ENCODE data around the gene BDP1. TPM values are rescaled to one million over a fixed set of nuclear protein-coding genes. Genes with fewer than 3 reads are reported as not detected.
"Not testable (repeated sequence)": the region's sequence is repeated elsewhere in the genome, so short reads cannot be mapped to it uniquely, and the experiment has no call there.

The BDP1 gene
- polyA plus RNA-seq, 1 of the 3 experiments (the other 2 are of a cell fraction) = 4.4 TPM

GRCh38 chr5:71445015-71445414 lies 10.4 kb upstream of the BDP1 start:
- not testable (repeated sequence) for DNase-seq
- 53% methylated on average over 1 of the region's 1 CpG for WGBS (ENCODE audit: low lambda C conversion rate)

DNA sequence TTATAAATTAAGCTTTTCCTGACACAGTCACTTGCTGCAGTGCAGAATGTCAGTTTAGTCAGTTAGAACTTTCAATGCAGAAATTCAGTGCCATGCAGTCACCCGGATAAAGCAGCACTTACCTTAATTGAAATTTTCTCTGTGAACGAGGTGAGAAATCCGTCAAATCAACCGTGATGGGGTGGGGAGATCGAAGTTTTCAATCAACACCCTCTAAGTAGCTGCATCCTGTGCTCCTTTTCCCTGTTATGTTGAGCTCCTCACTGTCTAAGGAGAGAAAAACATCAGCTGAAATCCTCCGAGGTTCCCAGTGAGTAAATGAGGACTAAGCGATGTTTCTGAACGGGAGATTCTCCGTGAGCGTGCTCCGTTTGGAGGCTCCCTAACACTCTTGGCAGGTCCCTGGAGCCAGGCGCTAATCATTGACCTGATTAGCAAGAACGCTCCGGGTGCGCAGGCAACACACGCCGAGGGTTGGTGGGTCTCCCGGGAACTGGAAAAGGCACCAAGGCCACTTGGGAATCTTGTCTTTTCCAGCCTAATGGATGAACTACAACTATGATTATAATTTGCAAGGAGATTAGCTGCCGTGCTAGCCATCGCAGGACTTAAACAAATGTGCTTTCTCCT lies 9.8 kb upstream of the BDP1 start:
- H3K9me3 ChIP-seq; DNase-seq; H3K27ac ChIP-seq (ENCODE audit: low read depth in 2 of 2, low read length in 1 of 2); H3F3A ChIP-seq (replicated peaks; ENCODE audit: insufficient read depth); H3K9me2 ChIP-seq; H2AFZ ChIP-seq (ENCODE audit: low read depth); POLR2A ChIA-PET; H3K4me1 ChIP-seq (ENCODE audit: control insufficient read depth in 1 of 2, insufficient read depth in 2 of 2, low read depth in 1 of 2, low read length in 1 of 2); CTCF ChIA-PET; H3K79me2 ChIP-seq (ENCODE audit: insufficient read depth); H4K20me1 ChIP-seq (ENCODE audit: insufficient read depth); H3K9ac ChIP-seq; H3K27me3 ChIP-seq (ENCODE audit: insufficient read depth); H3K36me3 ChIP-seq (replicated peaks in 1 of 2; ENCODE audit: control insufficient read depth in 1 of 2, insufficient read depth in 2 of 2, low read length in 1 of 2): not testable (repeated sequence)
- WGBS (ENCODE audit: low lambda C conversion rate) = 10% methylated on average over 10 of the region's 20 CpGs
- peak overlapping the region; percentile 47; the same call in 1 of the 2 replicates for H3K4me2 ChIP-seq
- 0 out of 4 replicates have a peak overlapping the region, but pooled peaks of 1 of the 2 experiments have one; percentile 9 for H3K4me3 ChIP-seq (ENCODE audit: low read depth in 2 of 2, low read length in 1 of 2)

More at GRCh38 chr5:71445015-71445414, 10.4 kb upstream of the BDP1 start:
- H3F3A ChIP-seq (replicated peaks; ENCODE audit: insufficient read depth); H3K27ac ChIP-seq (ENCODE audit: low read depth in 2 of 2, low read length in 1 of 2); H3K27me3 ChIP-seq (ENCODE audit: insufficient read depth); H3K4me3 ChIP-seq (ENCODE audit: low read depth in 2 of 2, low read length in 1 of 2); H3K36me3 ChIP-seq (replicated peaks in 1 of 2; ENCODE audit: control insufficient read depth in 1 of 2, insufficient read depth in 2 of 2, low read length in 1 of 2); CTCF ChIA-PET; H3K4me2 ChIP-seq; H3K9ac ChIP-seq; H3K9me2 ChIP-seq; H2AFZ ChIP-seq (ENCODE audit: low read depth); H3K79me2 ChIP-seq (ENCODE audit: insufficient read depth); H3K4me1 ChIP-seq (ENCODE audit: control insufficient read depth in 1 of 2, insufficient read depth in 2 of 2, low read depth in 1 of 2, low read length in 1 of 2); H3K9me3 ChIP-seq; POLR2A ChIA-PET; H4K20me1 ChIP-seq (ENCODE audit: insufficient read depth): not testable (repeated sequence)

DNA sequence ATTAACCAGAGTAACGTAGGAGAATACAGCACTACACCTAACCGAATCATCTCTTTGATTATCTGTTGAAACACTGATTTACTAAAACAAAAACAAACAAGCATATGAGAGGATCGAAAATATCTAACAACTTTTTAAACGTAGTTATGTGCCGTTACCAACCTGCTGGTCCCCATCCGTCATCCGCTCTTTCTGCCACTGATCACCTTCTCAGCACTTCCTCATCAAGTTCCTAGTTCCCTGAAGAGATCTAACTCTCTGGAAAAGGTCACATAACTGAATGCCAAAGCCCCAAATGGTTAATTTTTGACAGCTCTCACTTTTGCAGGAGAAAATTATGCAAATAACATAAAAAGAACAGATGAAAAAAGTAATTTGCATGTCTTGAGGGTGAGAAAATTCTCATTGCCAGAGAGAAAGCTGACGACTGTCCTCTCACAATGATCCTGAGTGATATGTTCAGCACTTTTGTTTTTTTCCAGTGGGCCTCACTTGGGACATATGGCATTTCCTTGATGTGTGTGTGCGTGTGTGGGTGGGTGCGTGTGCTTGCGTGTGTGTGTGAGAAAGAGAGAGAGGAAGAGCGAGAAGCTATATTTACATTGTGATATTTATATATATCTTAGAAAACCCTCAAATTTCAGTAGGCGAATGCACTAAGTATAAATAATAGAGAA lies 8.8 kb upstream of the BDP1 start:
- H3K4me1 ChIP-seq (ENCODE audit: control insufficient read depth in 1 of 2, insufficient read depth in 2 of 2, low read depth in 1 of 2, low read length in 1 of 2); H3K4me3 ChIP-seq (ENCODE audit: low read depth in 2 of 2, low read length in 1 of 2); H3K9me2 ChIP-seq; POLR2A ChIA-PET; H3K9ac ChIP-seq; H3K79me2 ChIP-seq (ENCODE audit: insufficient read depth); H3K36me3 ChIP-seq (replicated peaks in 1 of 2; ENCODE audit: control insufficient read depth in 1 of 2, insufficient read depth in 2 of 2, low read length in 1 of 2); H2AFZ ChIP-seq (ENCODE audit: low read depth); H3K9me3 ChIP-seq; H4K20me1 ChIP-seq (ENCODE audit: insufficient read depth); H3K4me2 ChIP-seq; H3F3A ChIP-seq (replicated peaks; ENCODE audit: insufficient read depth); DNase-seq; H3K27ac ChIP-seq (ENCODE audit: low read depth in 2 of 2, low read length in 1 of 2): not testable (repeated sequence)
- 75% methylated on average over 13 of the region's 13 CpGs for WGBS (ENCODE audit: low lambda C conversion rate)
- CTCF ChIA-PET = interaction anchor here (1.2 kb wide), 1 partner anchor 14 kb away, joined by 3 read pairs; no protein-coding TSS in a partner anchor
- peaks cover 10% of the 10 kb centered on the region; the same call in 1 of the 2 replicates for H3K27me3 ChIP-seq (ENCODE audit: insufficient read depth)

GRCh38 chr5:71447218-71447808 lies 8.1 kb upstream of the BDP1 start:
- H3K9me3 ChIP-seq; DNase-seq; H4K20me1 ChIP-seq (ENCODE audit: insufficient read depth); H3F3A ChIP-seq (replicated peaks; ENCODE audit: insufficient read depth); H3K4me3 ChIP-seq (ENCODE audit: low read depth in 2 of 2, low read length in 1 of 2); H3K36me3 ChIP-seq (replicated peaks in 1 of 2; ENCODE audit: control insufficient read depth in 1 of 2, insufficient read depth in 2 of 2, low read length in 1 of 2); POLR2A ChIA-PET; H3K9ac ChIP-seq; H2AFZ ChIP-seq (ENCODE audit: low read depth); H3K4me2 ChIP-seq; H3K79me2 ChIP-seq (ENCODE audit: insufficient read depth); H3K27ac ChIP-seq (ENCODE audit: low read depth in 2 of 2, low read length in 1 of 2); H3K4me1 ChIP-seq (ENCODE audit: control insufficient read depth in 1 of 2, insufficient read depth in 2 of 2, low read depth in 1 of 2, low read length in 1 of 2); H3K9me2 ChIP-seq: not testable (repeated sequence)
- TF ChIP-seq SMC3 (IDR thresholded peaks at IDR 0.05; ENCODE audit: low read depth, low read length) (peak; percentile 25; the same call in 1 of the 2 replicates), RAD21 (IDR thresholded peaks at IDR 0.05; ENCODE audit: low read length) (peak; percentile 61)
- TF ChIP-seq, protein P1, sequence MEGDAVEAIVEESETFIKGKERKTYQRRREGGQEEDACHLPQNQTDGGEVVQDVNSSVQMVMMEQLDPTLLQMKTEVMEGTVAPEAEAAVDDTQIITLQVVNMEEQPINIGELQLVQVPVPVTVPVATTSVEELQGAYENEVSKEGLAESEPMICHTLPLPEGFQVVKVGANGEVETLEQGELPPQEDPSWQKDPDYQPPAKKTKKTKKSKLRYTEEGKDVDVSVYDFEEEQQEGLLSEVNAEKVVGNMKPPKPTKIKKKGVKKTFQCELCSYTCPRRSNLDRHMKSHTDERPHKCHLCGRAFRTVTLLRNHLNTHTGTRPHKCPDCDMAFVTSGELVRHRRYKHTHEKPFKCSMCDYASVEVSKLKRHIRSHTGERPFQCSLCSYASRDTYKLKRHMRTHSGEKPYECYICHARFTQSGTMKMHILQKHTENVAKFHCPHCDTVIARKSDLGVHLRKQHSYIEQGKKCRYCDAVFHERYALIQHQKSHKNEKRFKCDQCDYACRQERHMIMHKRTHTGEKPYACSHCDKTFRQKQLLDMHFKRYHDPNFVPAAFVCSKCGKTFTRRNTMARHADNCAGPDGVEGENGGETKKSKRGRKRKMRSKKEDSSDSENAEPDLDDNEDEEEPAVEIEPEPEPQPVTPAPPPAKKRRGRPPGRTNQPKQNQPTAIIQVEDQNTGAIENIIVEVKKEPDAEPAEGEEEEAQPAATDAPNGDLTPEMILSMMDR (IDR thresholded peaks at IDR 0.05) = peak; percentile 57
- CTCF ChIA-PET = interaction anchor here (1.2 kb wide), 1 partner anchor 13 kb away, joined by 3 read pairs; no protein-coding TSS in a partner anchor
- WGBS (ENCODE audit: low lambda C conversion rate) = 0% methylated on average over 5 of the region's 6 CpGs
- peaks cover 17% of the 10 kb centered on the region; the same call in 1 of the 2 replicates for H3K27me3 ChIP-seq (ENCODE audit: insufficient read depth)
